Common myeloid progenitor, CD34-positive (primary cell): ENCODE measurements around the gene KBTBD8.

Experiments used
- CTCF ChIA-PET: fragments of 350-600 bp; sonication (Branson Sonifier 250); formaldehyde crosslinking; loops from one replicate; lab custom pipeline; 2021; ENCODE audit warnings: antibody characterized with exemption; lab: Charles Lee
- POLR2A ChIA-PET: fragments of 350-600 bp; sonication (Branson Sonifier 250); formaldehyde crosslinking; loops from one replicate; lab custom pipeline; 2021; ENCODE audit warnings: antibody characterized with exemption; lab: Charles Lee
- DNase-seq, 3 donors: peaks; one replicate each; pipeline versions ENCODE4 v3.0.0 to v3.0.0-alpha.2; 2013
- H3K27ac ChIP-seq, 2 experiments: 1 replicate in 1 of 2; 2 replicates in 1 of 2; pipeline ENCODE4 v1.7.0; 2013; ENCODE audit warnings: inconsistent platforms in 2 of 2, low read length in 2 of 2, mild to moderate bottlenecking in 2 of 2, low read depth in 1 of 2, moderate library complexity in 1 of 2; ENCODE audit not compliant: severe bottlenecking in 2 of 2, insufficient read depth in 1 of 2, poor library complexity in 1 of 2
- H3K27me3 ChIP-seq, 5 experiments: replicated peaks in 2 of 5; 1 replicate in 3 of 5; 2 replicates in 2 of 5; pipeline versions ENCODE4 v1.6.1 to v1.7.0; 2013; ENCODE audit warnings: low read length in 4 of 5, mild to moderate bottlenecking in 2 of 5, moderate library complexity in 2 of 5, inconsistent platforms in 1 of 5; ENCODE audit not compliant: insufficient read depth in 5 of 5, control insufficient read depth in 4 of 5
- H3K36me3 ChIP-seq, 4 experiments: 1 replicate in 2 of 4; 2 replicates in 2 of 4; pipeline versions ENCODE4 v1.6.1 to v1.7.0; 2013; ENCODE audit warnings: low read length in 3 of 4, control low read depth in 1 of 4, mild to moderate bottlenecking in 1 of 4; ENCODE audit not compliant: control insufficient read depth in 4 of 4, insufficient read depth in 4 of 4
- H3K4me1 ChIP-seq, 4 experiments: 1 replicate in 3 of 4; 2 replicates in 1 of 4; pipeline versions ENCODE4 v1.6.1 to v1.7.1; 2013; ENCODE audit warnings: low read length in 3 of 4, mild to moderate bottlenecking in 3 of 4, control low read depth in 1 of 4, inconsistent platforms in 1 of 4, moderate library complexity in 1 of 4; ENCODE audit not compliant: control insufficient read depth in 4 of 4, insufficient read depth in 4 of 4; ENCODE audit errors: control extremely low read depth in 1 of 4
- H3K4me3 ChIP-seq, 7 experiments: 1 replicate in 4 of 7; 2 replicates in 3 of 7; pipeline versions ENCODE4 v1.5.1 to v1.7.0; 2013; ENCODE audit warnings: mild to moderate bottlenecking in 7 of 7, low read length in 6 of 7, moderate library complexity in 6 of 7, inconsistent platforms in 2 of 7, low read depth in 2 of 7, control low read depth in 1 of 7; ENCODE audit not compliant: insufficient read depth in 4 of 7, control insufficient read depth in 1 of 7; ENCODE audit errors: extremely low read depth in 1 of 7
- H3K9me3 ChIP-seq, 5 experiments: 1 replicate in 4 of 5; 2 replicates in 1 of 5; pipeline versions ENCODE4 v1.6.1 to v1.7.1; 2013; ENCODE audit warnings: low read length in 4 of 5, mild to moderate bottlenecking in 2 of 5, inconsistent platforms in 1 of 5, low read depth in 1 of 5, moderate library complexity in 1 of 5; ENCODE audit not compliant: control insufficient read depth in 4 of 5, insufficient read depth in 2 of 5; ENCODE audit errors: control extremely low read depth in 1 of 5
- WGBS: methylation state at CpG from one replicate; pipeline ENCODE4 v1.1.5; 2013; ENCODE audit not compliant: insufficient coverage; 5-methylcytosine and 5-hydroxymethylcytosine counted together

The KBTBD8 gene

DNA sequence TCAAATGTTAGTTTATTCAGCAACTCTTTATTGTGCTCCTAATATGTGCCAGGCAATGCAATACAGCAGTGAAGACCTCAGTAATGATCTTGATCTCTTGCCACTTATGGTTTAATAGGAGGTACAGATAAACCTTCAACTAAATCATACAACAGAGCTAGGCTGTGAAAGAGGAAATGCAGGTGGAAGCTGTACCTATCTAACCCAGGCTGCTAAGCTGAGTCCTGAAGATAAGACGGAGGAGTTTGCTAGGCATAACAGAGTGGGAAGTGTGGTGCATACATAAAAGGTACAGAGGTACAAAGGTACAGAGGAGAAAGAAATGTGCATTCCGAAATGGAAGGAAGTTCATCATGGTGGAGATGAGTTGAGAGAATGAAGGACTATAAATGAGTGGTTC, 35.0 kb downstream of the KBTBD8 start:
- Histone ChIP-seq H3K27me3 (no peaks in the 10 kb centered on the region), H3K36me3 (no peaks in the 10 kb centered on the region), H3K4me3 (no peak overlapping the region), H3K9me3 (no peaks in the 10 kb centered on the region), H3K27ac (no peak overlapping the region), H3K4me1 (peaks cover 0 to 24% (median 8%) of the 10 kb centered on the region in 4 experiments)
- peak in 1 of 3 donors; percentile 31 for DNase-seq
- ChIA-PET CTCF (interaction anchor here (1.9 kb wide), 1 partner anchor 61 kb away, joined by 7 read pairs; no protein-coding TSS in a partner anchor), POLR2A (no interaction called here)
- WGBS = 66% methylated on average over 2 of the region's 2 CpGs

DNA sequence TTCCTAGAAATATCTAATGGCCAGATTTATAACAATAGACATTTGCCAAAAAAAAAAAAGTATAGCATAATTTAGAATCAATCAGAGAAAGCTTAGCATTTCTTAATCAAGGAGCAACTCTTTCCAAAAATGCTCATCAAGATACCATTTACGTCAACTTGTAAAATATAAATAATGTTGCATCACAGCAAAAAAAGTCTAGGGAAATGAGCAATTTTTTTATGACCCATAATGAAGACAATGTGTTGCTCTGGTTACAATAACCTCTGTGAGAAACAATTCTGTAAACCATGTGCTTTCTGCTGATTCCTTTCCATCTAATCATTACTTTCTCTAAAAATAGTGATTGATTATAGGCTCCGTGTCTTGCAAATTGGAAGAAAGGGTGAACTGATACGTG, 36.3 kb downstream of the KBTBD8 start:
- H3K9me3 ChIP-seq = no peaks in the 10 kb centered on the region
- no peaks in the 10 kb centered on the region for H3K27me3 ChIP-seq
- ChIA-PET POLR2A (no interaction called here), CTCF (interaction anchor here (1.9 kb wide), 1 partner anchor 62 kb away, joined by 7 read pairs; no protein-coding TSS in a partner anchor)
- 94% methylated on average over 2 of the region's 3 CpGs for WGBS
- peaks cover 0 to 19% (median 8%) of the 10 kb centered on the region in 4 experiments for H3K4me1 ChIP-seq
- no peak overlapping the region for H3K27ac ChIP-seq
- no peak for DNase-seq
- H3K36me3 ChIP-seq = no peaks in the 10 kb centered on the region
- H3K4me3 ChIP-seq = no peak overlapping the region

DNA sequence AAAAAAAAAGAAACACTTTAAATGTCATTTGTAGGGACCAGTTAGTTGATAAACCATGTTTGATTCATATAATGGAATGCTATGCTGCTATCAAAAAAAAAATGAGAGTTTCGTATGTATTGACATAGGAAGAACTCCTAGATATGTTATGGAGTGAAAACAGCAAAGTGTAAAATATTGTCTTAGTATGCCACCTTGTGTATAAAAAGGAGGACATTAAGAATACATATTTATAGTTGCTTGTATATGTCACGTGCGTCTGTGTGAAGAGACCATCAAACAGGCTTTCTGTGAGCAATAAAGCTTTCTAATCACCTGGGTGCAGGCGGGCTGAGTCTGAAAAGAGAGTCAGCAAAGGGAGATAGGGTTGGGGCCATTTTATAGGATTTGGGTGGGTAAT, 39.5 kb downstream of the KBTBD8 start:
- Histone ChIP-seq H3K4me1 (peaks cover 0 to 4% (median 0%) of the 10 kb centered on the region in 4 experiments), H3K27ac (no peak overlapping the region), H3K9me3 (no peaks in the 10 kb centered on the region), H3K36me3 (no peaks in the 10 kb centered on the region), H3K4me3 (no peak overlapping the region), H3K27me3 (no peaks in the 10 kb centered on the region)
- peak in 2 of 3 donors; percentile 28 to 38 for DNase-seq
- ChIA-PET CTCF (interaction anchor here (1.3 to 5.5 kb wide), 2 partner anchors 66 to 99 kb away, joined by 7 to 44 read pairs; no protein-coding TSS in a partner anchor), POLR2A (no interaction called here)
- WGBS = 58% methylated on average over 3 of the region's 4 CpGs

DNA sequence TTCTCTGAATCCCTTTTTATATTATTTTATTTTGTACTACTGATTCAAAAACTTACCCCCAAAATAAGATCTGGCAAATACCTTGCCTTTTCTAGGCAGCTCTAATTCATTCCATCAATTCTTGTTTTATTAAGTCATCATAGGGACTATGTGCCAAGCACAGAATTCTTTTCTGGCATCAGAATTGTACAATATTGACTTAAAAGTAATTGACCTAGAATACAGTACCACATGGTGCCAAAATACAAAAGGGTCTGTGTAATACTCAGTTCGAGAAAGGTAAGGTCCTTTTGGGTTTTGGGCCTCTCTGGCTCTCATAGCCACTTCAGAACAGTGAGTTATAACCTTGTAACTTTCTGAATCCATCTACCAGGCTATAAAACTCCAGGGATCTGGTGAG, 46.2 kb downstream of the KBTBD8 start:
- no peak for DNase-seq
- no peaks in the 10 kb centered on the region for H3K27me3 ChIP-seq
- peaks cover 0 to 4% (median 2%) of the 10 kb centered on the region in 4 experiments for H3K4me1 ChIP-seq
- CTCF ChIA-PET = no interaction called here
- H3K36me3 ChIP-seq = no peaks in the 10 kb centered on the region
- no peak overlapping the region for H3K27ac ChIP-seq
- WGBS = 100% methylated on average over 1 of the region's 1 CpG
- H3K4me3 ChIP-seq = no peak overlapping the region
- POLR2A ChIA-PET = no interaction called here
- no peaks in the 10 kb centered on the region for H3K9me3 ChIP-seq

DNA sequence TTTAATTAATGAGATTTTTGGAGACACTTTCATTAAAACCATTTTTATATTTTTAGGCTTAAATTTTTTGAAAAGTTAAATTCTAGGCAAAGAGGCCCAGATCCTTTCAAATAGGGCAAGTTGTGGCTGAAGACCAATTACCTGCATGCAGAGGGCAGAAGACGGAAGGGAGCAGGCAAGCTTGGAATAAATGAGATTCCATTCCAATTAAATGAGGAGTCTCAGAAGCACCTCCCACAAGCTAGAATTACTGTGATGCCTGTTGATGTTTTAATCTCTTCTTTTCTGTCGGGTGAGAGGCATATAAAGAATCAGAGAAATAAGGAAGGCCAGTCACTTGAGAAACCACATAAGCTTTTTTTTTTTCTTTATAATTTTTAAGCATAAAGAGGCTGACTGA, 46.8 kb downstream of the KBTBD8 start:
- no peak for DNase-seq
- Histone ChIP-seq H3K36me3 (no peaks in the 10 kb centered on the region), H3K27ac (no peak overlapping the region), H3K4me3 (no peak overlapping the region), H3K27me3 (no peaks in the 10 kb centered on the region), H3K9me3 (no peaks in the 10 kb centered on the region), H3K4me1 (peaks cover 0 to 4% (median 2%) of the 10 kb centered on the region in 4 experiments)
- WGBS = 100% methylated on average over 1 of the region's 2 CpGs
- ChIA-PET POLR2A (no interaction called here), CTCF (interaction anchor here (1.2 kb wide), 1 partner anchor 74 kb away, joined by 4 read pairs; no protein-coding TSS in a partner anchor)

DNA sequence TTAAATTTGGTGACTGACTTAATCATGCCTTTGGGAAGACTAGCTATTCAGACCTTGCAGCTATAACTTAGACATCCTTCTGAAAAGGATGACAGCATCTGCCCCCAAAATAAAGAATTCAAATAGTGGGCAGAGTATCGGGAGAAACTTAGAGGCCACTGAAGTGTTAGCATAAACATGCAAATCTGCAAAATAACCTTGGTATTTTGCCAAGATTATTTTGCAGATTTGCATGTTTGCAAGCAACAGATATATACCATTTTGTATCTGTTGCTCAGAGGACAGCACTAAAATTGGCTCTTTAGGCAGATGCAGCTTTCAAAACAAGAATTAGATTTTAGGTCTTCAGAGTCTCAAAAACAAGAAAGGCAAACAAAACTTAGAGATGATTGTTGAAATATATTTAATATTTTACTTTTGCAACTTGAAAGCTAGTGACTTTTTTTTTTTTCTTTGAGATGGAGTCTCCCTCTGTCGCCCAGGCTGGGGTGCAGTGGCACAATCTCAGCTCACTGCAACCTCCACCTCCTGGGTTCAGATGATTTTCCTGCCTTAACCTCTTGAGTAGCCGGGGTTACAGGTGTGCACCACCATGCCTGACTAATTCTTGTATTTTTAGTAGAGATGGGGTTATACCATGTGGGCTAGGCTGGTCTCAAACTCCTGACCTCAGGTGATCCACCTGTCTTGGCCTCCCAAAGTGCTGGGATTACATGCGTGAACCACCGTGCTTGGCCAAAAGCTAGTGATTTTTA, 47.8 kb downstream of the KBTBD8 start:
- no peaks in the 10 kb centered on the region for H3K36me3 ChIP-seq
- POLR2A ChIA-PET = no interaction called here
- H3K27me3 ChIP-seq = no peaks in the 10 kb centered on the region
- no peak for DNase-seq
- CTCF ChIA-PET = interaction anchor here (1.2 kb wide), 1 partner anchor 75 kb away, joined by 4 read pairs; no protein-coding TSS in a partner anchor
- no peak overlapping the region for H3K4me3 ChIP-seq
- H3K9me3 ChIP-seq = no peaks in the 10 kb centered on the region
- peaks cover 0 to 4% (median 2%) of the 10 kb centered on the region in 4 experiments for H3K4me1 ChIP-seq
- H3K27ac ChIP-seq = no peak overlapping the region
- 100% methylated on average over 1 of the region's 5 CpGs for WGBS

DNA sequence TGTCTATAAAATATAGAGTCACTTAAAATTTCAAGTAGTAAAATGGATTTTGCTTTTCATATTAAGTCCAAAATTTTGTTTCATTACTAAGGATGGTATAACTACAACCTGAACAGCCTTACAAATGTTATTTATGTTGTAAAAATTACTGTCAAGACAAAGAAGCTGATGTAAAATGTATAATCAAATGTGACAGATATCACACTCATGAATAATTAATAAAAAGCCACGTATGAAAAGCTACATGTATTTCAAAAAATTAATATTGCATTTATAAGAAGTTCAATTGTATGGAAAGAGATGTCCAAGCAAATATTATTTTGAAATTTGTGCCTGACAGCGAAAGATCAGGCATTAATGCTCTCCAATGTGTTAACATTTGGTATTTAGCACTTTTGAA, 48.9 kb downstream of the KBTBD8 start:
- 80% methylated on average over 1 of the region's 2 CpGs for WGBS
- no peaks in the 10 kb centered on the region for H3K9me3 ChIP-seq
- ChIA-PET POLR2A (no interaction called here), CTCF (interaction anchor here (1.6 to 1.7 kb wide), 2 partner anchors 109 to 113 kb away, joined by 4 to 5 read pairs; no protein-coding TSS in a partner anchor)
- H3K27me3 ChIP-seq = no peaks in the 10 kb centered on the region
- no peak for DNase-seq
- H3K4me1 ChIP-seq = peaks cover 0 to 4% (median 2%) of the 10 kb centered on the region in 4 experiments
- H3K4me3 ChIP-seq = no peak overlapping the region
- H3K36me3 ChIP-seq = no peaks in the 10 kb centered on the region
- no peak overlapping the region for H3K27ac ChIP-seq
